GM23338 (cell line): Measurements from ENCODE around the gene LYZL6. TPM values are rescaled to one million over a fixed set of nuclear protein-coding genes. Genes with fewer than 3 reads are reported as not detected.

Experiments used
- ATAC-seq: fragments of 200-7000 bp; cut with Tn5 transposase; 3 replicates; pipeline ENCODE4 v1.9.1; 2020
- DNase-seq: peaks from one replicate; pipeline ENCODE4 v3.0.0-alpha.2; 2015; ENCODE audit warnings: low spot score
- H2AFZ ChIP-seq: fragments of 200-600 bp; sonication (generic); 2 replicates; pipeline ENCODE4 v1.8.0; 2016; ENCODE audit warnings: antibody characterized with exemption, mild to moderate bottlenecking, moderate library complexity
- H3F3A ChIP-seq: fragments of 200-600 bp; sonication (generic); replicated peaks from 2 replicates; pipeline ENCODE4 v1.8.0; 2017; ENCODE audit warnings: antibody characterized with exemption, mixed run types, low read depth
- H3K27ac ChIP-seq: fragments of 200-600 bp; sonication (generic); 2 replicates; pipeline ENCODE4 v1.6.1; 2016; ENCODE audit warnings: low read depth
- H3K27me3 ChIP-seq: fragments of 200-600 bp; sonication (generic); 2 replicates; pipeline ENCODE4 v1.8.0; 2016; ENCODE audit warnings: mild to moderate bottlenecking, mixed run types, moderate library complexity; ENCODE audit not compliant: insufficient read depth
- H3K36me3 ChIP-seq: fragments of 200-600 bp; sonication (generic); 2 replicates; pipeline ENCODE4 v1.8.0; 2016; ENCODE audit warnings: mild to moderate bottlenecking; ENCODE audit not compliant: insufficient read depth
- H3K4me1 ChIP-seq: fragments of 200-600 bp; sonication (generic); 2 replicates; pipeline ENCODE4 v1.8.0; 2016; ENCODE audit warnings: mild to moderate bottlenecking, moderate library complexity; ENCODE audit not compliant: insufficient read depth
- H3K4me2 ChIP-seq: fragments of 200-600 bp; sonication (generic); 2 replicates; pipeline ENCODE4 v1.7.1; 2017; ENCODE audit warnings: mixed run types
- H3K4me3 ChIP-seq: fragments of 200-600 bp; sonication (generic); 2 replicates; pipeline ENCODE4 v1.6.1; 2016; ENCODE audit warnings: mixed run types
- H3K79me2 ChIP-seq: fragments of 200-600 bp; sonication (generic); replicated peaks from 2 replicates; pipeline ENCODE4 v1.8.0; 2017; ENCODE audit warnings: mild to moderate bottlenecking; ENCODE audit not compliant: insufficient read depth
- H3K9me2 ChIP-seq: fragments of 200-600 bp; sonication (generic); 2 replicates; pipeline ENCODE4 v1.8.0; 2017; ENCODE audit not compliant: insufficient read depth
- H4K20me1 ChIP-seq: fragments of 200-600 bp; sonication (generic); replicated peaks from 2 replicates; pipeline ENCODE4 v1.8.0; 2017; ENCODE audit warnings: mild to moderate bottlenecking; ENCODE audit not compliant: insufficient read depth
- H3K27ac Mint-ChIP-seq: 2 replicates; pipeline ENCODE4 v1.8.0; 2020; ENCODE audit warnings: inconsistent platforms, mild to moderate bottlenecking, moderate library complexity, mixed read lengths
- H3K27me3 Mint-ChIP-seq: 3 replicates; pipeline ENCODE4 v1.8.0; 2022; ENCODE audit warnings: low read depth, mild to moderate bottlenecking, moderate library complexity, mixed read lengths, inconsistent platforms; ENCODE audit not compliant: insufficient read depth, poor library complexity
- H3K36me3 Mint-ChIP-seq: 3 replicates; pipeline ENCODE4 v1.8.0; 2021; ENCODE audit warnings: low read depth, mild to moderate bottlenecking, inconsistent platforms, moderate library complexity, mixed read lengths
- H3K4me1 Mint-ChIP-seq: 3 replicates; pipeline ENCODE4 v1.8.0; 2020; ENCODE audit warnings: mild to moderate bottlenecking, inconsistent platforms, mixed read lengths
- H3K4me3 Mint-ChIP-seq: 3 replicates; pipeline ENCODE4 v1.8.0; 2021; ENCODE audit warnings: moderate library complexity, mild to moderate bottlenecking, inconsistent platforms, mixed read lengths
- H3K9me3 Mint-ChIP-seq: 3 replicates; pipeline ENCODE4 v1.8.0; 2020; ENCODE audit warnings: moderate library complexity, mild to moderate bottlenecking, inconsistent platforms, mixed read lengths
- CREB1 ChIP-seq: fragments of 250-450 bp; sonication (Bioruptor Pico); IDR thresholded peaks from 2 replicates; pipeline ENCODE4 v1.5.0; 2020; ENCODE audit warnings: low read depth, mild to moderate bottlenecking, moderate library complexity
- EZH2 ChIP-seq: fragments of 200-600 bp; sonication (generic); IDR thresholded peaks from one replicate; pipeline ENCODE4 v1.8.0; 2017; ENCODE audit warnings: antibody characterized with exemption, mild to moderate bottlenecking, low read depth; ENCODE audit not compliant: unreplicated experiment
- JUNB ChIP-seq: IDR thresholded peaks from one replicate; pipeline ENCODE4 v1.6.1; 2016; ENCODE audit warnings: antibody characterized with exemption; ENCODE audit not compliant: unreplicated experiment
- NANOG ChIP-seq: IDR thresholded peaks from 2 replicates; pipeline ENCODE4 v1.6.1; 2016; ENCODE audit warnings: antibody characterized with exemption, borderline replicate concordance
- ZNF114 ChIP-seq: fragments of 250-450 bp; sonication (Bioruptor Pico); IDR thresholded peaks from 2 replicates; pipeline ENCODE4 v1.5.0; 2020; ENCODE audit warnings: mild to moderate bottlenecking, moderate library complexity
- ZNF331 ChIP-seq: fragments of 250-450 bp; sonication (Bioruptor Pico); IDR thresholded peaks from 2 replicates; pipeline ENCODE4 v1.5.0; 2020; ENCODE audit warnings: low read depth, mild to moderate bottlenecking, moderate library complexity
- polyA plus RNA-seq: library from polyadenylated mRNA; unstranded; fragments of >200 nt; fragmentation: Nextera tagmentation; extraction: Ambion mirVana; gene quantifications from 2 replicates; pipeline ENCODE4 v1.2.1, GENCODE V29; 2016
- total RNA-seq: library from RNA; depleted of rRNA; stranded (reverse); fragments of >200 nt; shearing (Covaris generic); gene quantifications from 2 replicates; pipeline ENCODE4 v1.2.3, GENCODE V29; 2014
- TF ChIP-seq, protein P1 (sequence below), 2 experiments: fragments of 200-600 bp in 1 of 2; sonication (generic) in 1 of 2; conservative IDR thresholded peaks; 2 replicates each; pipeline versions ENCODE4 v1.5.1 to v1.6.1; 2016 to 2017; ENCODE audit warnings: antibody characterized with exemption in 2 of 2, low read depth in 2 of 2, mild to moderate bottlenecking in 2 of 2, moderate library complexity in 1 of 2
- TF ChIP-seq, protein P2 (sequence below): IDR thresholded peaks from one replicate; pipeline ENCODE4 v1.6.1; 2018; ENCODE audit warnings: antibody characterized with exemption; ENCODE audit not compliant: unreplicated experiment
- TF ChIP-seq, protein P3 (sequence below): IDR thresholded peaks from 2 replicates; pipeline ENCODE4 v1.6.1; 2016; ENCODE audit warnings: antibody characterized with exemption

LYZL6 gene
- total and polyA plus RNA-seq, 2 experiments from 2014 or later: not detected

DNA sequence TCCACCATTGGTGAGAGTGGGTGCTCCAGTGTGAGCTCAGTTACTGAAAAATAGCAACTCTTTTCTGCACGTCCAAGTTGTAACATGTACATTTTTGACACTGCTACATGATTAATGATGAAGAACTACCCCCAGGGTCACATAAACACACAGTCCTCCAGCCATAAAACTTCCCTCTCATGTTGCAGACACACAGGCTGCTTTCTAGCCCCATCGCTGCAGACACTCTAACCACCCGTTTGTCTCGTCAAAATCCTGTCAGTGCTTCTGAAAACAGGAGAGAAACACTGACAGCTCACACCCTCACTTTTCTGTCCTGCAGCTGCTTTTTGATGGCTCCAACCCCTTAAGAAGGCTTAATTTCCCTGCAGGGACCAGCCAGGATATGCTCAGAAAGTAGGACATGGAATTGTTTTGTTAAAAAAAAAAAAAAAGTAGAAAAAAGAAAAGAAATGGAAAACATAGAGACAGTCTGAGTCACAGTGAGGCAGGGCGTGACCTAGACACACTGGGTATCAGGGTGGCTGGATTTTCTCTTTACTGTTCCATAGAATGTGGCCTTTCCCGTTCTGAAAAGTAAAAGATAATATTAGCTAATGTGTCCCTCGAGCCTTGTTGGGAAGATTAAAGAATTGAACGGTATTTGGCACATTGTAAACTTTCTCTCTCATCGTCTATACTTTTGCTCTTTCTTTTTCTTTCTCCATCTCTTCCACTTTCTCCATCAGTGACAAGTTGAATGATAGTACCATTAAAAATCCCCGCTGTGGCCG, 42.6 kb downstream of the LYZL6 start:
- Histone ChIP-seq H3K4me3 (no peak overlapping the region), H4K20me1 (no peaks in the 10 kb centered on the region), H3K4me2 (no peak overlapping the region), H3K36me3 (no peaks in the 10 kb centered on the region; the same call in 1 of the 2 replicates), H3K79me2 (no peaks in the 10 kb centered on the region), H3K4me1 (no peaks in the 10 kb centered on the region), H3K27me3 (no peaks in the 10 kb centered on the region), H3K9me2 (no peaks in the 10 kb centered on the region), H3F3A (no peaks in the 10 kb centered on the region), H3K27ac (no peak overlapping the region), H2AFZ (no peak overlapping the region)
- Mint-ChIP-seq H3K27ac (no peak overlapping the region), H3K9me3 (no peaks in the 10 kb centered on the region; the same call in 2 of the 3 replicates), H3K27me3 (peaks cover 3% of the 10 kb centered on the region), H3K36me3 (0 out of 3 replicates have a peak, but pooled peaks cover 3% of the 10 kb centered on the region), H3K4me1 (no peaks in the 10 kb centered on the region), H3K4me3 (no peak overlapping the region)
- ATAC-seq (no peak), DNase-seq (no peak)
- TF ChIP-seq CREB1 (CRISPR knock-in tag) (no peak), ZNF331 (CRISPR knock-in tag) (no peak)

DNA sequence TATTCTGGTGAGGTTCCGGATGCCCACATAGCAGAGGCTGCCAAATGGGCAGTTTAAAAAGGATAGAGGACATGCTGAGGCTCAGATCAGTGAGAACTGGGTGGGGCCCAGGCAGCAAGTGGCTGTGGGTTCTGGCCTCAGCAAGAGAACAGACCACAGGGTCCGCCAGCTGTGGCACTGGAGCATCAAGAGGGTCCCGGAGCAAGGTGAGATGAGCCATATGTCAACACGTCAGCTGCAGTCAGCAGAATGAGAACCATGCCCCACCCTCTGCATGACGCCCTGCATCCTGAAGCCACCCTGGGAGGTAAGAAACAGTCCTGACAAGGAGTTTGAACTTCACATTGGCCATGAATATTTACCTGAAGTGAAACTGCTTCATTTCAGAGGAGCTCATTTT, 43.2 kb downstream of the LYZL6 start:
- H3K27ac ChIP-seq: no peak overlapping the region
- H3K4me3 ChIP-seq: no peak overlapping the region
- H3K4me1 Mint-ChIP-seq: no peaks in the 10 kb centered on the region
- no peak overlapping the region for H3K4me3 Mint-ChIP-seq
- H3F3A ChIP-seq: no peaks in the 10 kb centered on the region
- H3K9me2 ChIP-seq: no peaks in the 10 kb centered on the region
- ATAC-seq (no peak), DNase-seq (no peak)
- no peaks in the 10 kb centered on the region for H3K27me3 ChIP-seq
- no peaks in the 10 kb centered on the region for H4K20me1 ChIP-seq
- peaks cover 3% of the 10 kb centered on the region for H3K27me3 Mint-ChIP-seq
- H3K27ac Mint-ChIP-seq: no peak overlapping the region
- H3K36me3 Mint-ChIP-seq: no peaks in the 10 kb centered on the region
- H2AFZ ChIP-seq: no peak overlapping the region
- no peaks in the 10 kb centered on the region for H3K79me2 ChIP-seq
- no peak overlapping the region for H3K4me2 ChIP-seq
- H3K4me1 ChIP-seq: no peaks in the 10 kb centered on the region
- no peaks in the 10 kb centered on the region; the same call in 2 of the 3 replicates for H3K9me3 Mint-ChIP-seq
- no peaks in the 10 kb centered on the region; the same call in 1 of the 2 replicates for H3K36me3 ChIP-seq
- TF ChIP-seq JUNB: no peak
- TF ChIP-seq ZNF114 (CRISPR knock-in tag): no peak
- TF ChIP-seq, protein P1, sequence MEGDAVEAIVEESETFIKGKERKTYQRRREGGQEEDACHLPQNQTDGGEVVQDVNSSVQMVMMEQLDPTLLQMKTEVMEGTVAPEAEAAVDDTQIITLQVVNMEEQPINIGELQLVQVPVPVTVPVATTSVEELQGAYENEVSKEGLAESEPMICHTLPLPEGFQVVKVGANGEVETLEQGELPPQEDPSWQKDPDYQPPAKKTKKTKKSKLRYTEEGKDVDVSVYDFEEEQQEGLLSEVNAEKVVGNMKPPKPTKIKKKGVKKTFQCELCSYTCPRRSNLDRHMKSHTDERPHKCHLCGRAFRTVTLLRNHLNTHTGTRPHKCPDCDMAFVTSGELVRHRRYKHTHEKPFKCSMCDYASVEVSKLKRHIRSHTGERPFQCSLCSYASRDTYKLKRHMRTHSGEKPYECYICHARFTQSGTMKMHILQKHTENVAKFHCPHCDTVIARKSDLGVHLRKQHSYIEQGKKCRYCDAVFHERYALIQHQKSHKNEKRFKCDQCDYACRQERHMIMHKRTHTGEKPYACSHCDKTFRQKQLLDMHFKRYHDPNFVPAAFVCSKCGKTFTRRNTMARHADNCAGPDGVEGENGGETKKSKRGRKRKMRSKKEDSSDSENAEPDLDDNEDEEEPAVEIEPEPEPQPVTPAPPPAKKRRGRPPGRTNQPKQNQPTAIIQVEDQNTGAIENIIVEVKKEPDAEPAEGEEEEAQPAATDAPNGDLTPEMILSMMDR (conservative IDR thresholded peaks at IDR 0.05; ENCODE audit: low read depth in 2 of 2): no peak
- TF ChIP-seq ZNF331 (CRISPR knock-in tag): no peak
- TF ChIP-seq, protein P2, sequence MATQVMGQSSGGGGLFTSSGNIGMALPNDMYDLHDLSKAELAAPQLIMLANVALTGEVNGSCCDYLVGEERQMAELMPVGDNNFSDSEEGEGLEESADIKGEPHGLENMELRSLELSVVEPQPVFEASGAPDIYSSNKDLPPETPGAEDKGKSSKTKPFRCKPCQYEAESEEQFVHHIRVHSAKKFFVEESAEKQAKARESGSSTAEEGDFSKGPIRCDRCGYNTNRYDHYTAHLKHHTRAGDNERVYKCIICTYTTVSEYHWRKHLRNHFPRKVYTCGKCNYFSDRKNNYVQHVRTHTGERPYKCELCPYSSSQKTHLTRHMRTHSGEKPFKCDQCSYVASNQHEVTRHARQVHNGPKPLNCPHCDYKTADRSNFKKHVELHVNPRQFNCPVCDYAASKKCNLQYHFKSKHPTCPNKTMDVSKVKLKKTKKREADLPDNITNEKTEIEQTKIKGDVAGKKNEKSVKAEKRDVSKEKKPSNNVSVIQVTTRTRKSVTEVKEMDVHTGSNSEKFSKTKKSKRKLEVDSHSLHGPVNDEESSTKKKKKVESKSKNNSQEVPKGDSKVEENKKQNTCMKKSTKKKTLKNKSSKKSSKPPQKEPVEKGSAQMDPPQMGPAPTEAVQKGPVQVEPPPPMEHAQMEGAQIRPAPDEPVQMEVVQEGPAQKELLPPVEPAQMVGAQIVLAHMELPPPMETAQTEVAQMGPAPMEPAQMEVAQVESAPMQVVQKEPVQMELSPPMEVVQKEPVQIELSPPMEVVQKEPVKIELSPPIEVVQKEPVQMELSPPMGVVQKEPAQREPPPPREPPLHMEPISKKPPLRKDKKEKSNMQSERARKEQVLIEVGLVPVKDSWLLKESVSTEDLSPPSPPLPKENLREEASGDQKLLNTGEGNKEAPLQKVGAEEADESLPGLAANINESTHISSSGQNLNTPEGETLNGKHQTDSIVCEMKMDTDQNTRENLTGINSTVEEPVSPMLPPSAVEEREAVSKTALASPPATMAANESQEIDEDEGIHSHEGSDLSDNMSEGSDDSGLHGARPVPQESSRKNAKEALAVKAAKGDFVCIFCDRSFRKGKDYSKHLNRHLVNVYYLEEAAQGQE: no peak
- TF ChIP-seq NANOG: no peak
- TF ChIP-seq, protein P3, sequence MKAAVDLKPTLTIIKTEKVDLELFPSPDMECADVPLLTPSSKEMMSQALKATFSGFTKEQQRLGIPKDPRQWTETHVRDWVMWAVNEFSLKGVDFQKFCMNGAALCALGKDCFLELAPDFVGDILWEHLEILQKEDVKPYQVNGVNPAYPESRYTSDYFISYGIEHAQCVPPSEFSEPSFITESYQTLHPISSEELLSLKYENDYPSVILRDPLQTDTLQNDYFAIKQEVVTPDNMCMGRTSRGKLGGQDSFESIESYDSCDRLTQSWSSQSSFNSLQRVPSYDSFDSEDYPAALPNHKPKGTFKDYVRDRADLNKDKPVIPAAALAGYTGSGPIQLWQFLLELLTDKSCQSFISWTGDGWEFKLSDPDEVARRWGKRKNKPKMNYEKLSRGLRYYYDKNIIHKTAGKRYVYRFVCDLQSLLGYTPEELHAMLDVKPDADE: no peak
- TF ChIP-seq EZH2: no peak
